Heart left ventricle (tissue), 13 donors: ENCODE data around the gene MRPL23.

Source experiments
- POLR2A ChIP-seq, 2 donors: fragments of 450-650 bp; IDR thresholded peaks; one replicate each; pipeline ENCODE4 v1.6.1; 2017; ENCODE audit warnings: antibody characterized with exemption in 2 of 2, mild to moderate bottlenecking in 2 of 2, moderate library complexity in 2 of 2
- TF ChIP-seq, protein P1 (sequence below), 12 donors: fragments of 200-600 bp; sonication (generic) in 4 of 12; IDR thresholded peaks; one replicate each; pipeline versions ENCODE4 v1.5.0 to v1.8.0; 2018 to 2022; ENCODE audit warnings: antibody characterized with exemption in 12 of 12, mild to moderate bottlenecking in 5 of 12
- donor health status: ischemic (EF 13 %, LVEDD 7.1; RV severe dilation, severe dysfunction).
- donor health status: DM: no; HTN: yes; CAD: no.
- donor health status: DM: no; HTN: no; CAD: no.
- donor health status: ischemic (EF 25% LVEDD 6.9; RV normal size, moderate dysfunction).
- donor health status: ischemic (EF 25% LVEDD 5.7; RV mildly dilated, moderate dysfunction).
- donor health status: ischemic (EF 35%, LVEDD 5.7; RV mildly dilated, moderate dysfunction).
- donor health status: nonischemic (EF 11% LVEDD 7.7; RV severe dilation, severe dysfunction).
- donor health status: DM: yes; HTN: yes; CAD: no.
- donor health status: PGD.
- donor health status: ischemic (EF 29% LVEDD 5.4; RV normal size, mild dysfunction).
- donor health status: nonischemic (EF 23%, LVEDD 6.1; RV moderate dilation, normal function).

DNA sequence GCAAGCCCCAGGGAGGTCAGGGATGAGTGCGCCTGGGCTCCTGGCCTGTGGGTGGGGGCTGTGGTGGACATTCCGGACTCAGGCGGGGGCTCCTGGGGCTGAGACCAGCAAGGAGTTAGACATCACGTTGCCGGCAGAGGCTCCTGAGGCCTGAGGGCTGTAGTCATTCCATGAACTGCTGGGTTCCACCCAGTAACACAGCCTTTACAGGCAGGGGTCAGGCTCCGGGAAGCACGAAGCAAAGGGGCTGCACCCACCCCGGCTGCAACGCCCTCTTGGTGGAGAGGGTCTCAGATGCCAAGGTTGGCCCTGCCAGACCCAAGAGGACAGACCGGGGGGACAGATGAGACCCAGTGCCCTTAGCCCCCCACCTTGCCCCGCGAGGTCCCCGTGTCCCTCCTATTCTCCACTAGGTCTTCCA is 18.7 kb upstream of the MRPL23 start:
- TF ChIP-seq, protein P1, sequence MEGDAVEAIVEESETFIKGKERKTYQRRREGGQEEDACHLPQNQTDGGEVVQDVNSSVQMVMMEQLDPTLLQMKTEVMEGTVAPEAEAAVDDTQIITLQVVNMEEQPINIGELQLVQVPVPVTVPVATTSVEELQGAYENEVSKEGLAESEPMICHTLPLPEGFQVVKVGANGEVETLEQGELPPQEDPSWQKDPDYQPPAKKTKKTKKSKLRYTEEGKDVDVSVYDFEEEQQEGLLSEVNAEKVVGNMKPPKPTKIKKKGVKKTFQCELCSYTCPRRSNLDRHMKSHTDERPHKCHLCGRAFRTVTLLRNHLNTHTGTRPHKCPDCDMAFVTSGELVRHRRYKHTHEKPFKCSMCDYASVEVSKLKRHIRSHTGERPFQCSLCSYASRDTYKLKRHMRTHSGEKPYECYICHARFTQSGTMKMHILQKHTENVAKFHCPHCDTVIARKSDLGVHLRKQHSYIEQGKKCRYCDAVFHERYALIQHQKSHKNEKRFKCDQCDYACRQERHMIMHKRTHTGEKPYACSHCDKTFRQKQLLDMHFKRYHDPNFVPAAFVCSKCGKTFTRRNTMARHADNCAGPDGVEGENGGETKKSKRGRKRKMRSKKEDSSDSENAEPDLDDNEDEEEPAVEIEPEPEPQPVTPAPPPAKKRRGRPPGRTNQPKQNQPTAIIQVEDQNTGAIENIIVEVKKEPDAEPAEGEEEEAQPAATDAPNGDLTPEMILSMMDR (IDR thresholded peaks at IDR 0.05), result no peak
- no peak for TF ChIP-seq POLR2A (IDR thresholded peaks at IDR 0.05)
